Tibial nerve (tissue), 4 donors: ENCODE results near the gene ZNF835. TPM values are rescaled to one million over a fixed set of nuclear protein-coding genes. Genes with fewer than 3 reads are reported as not detected.
"Not testable (repeated sequence)": the region's sequence is repeated elsewhere in the genome, so short reads cannot be mapped to it uniquely, and the experiment has no call there.

ENCODE experiments used
- DNase-seq, 2 donors: peaks; one replicate each; pipeline ENCODE4 v3.0.0-alpha.2; 2019; ENCODE audit warnings: low spot score in 2 of 2
- H3K27ac ChIP-seq, 4 donors: fragments of 200-600 bp; sonication (generic) in 3 of 4; one replicate each; pipeline ENCODE4 v1.5.1; 2017 to 2019; ENCODE audit warnings: mild to moderate bottlenecking in 1 of 4
- H3K27me3 ChIP-seq, 2 donors: fragments of 200-600 bp; sonication (generic) in 1 of 2; one replicate each; pipeline versions ENCODE4 v1.5.1 to v1.6.0; 2017 to 2019
- H3K36me3 ChIP-seq, 3 donors: fragments of 200-600 bp; sonication (generic); one replicate each; pipeline ENCODE4 v1.5.1; 2018 to 2019
- H3K4me1 ChIP-seq, 4 donors: fragments of 200-600 bp; sonication (generic) in 3 of 4; one replicate each; pipeline ENCODE4 v1.5.1; 2017 to 2019
- H3K4me3 ChIP-seq, 4 donors: fragments of 200-600 bp; sonication (generic) in 3 of 4; one replicate each; pipeline ENCODE4 v1.5.1; 2017 to 2019; ENCODE audit warnings: mild to moderate bottlenecking in 1 of 4, moderate library complexity in 1 of 4
- H3K9me3 ChIP-seq, 4 donors: fragments of 200-600 bp; sonication (generic) in 3 of 4; one replicate each; pipeline ENCODE4 v1.5.1; 2017 to 2019
- EP300 ChIP-seq, 2 donors: sonication (generic); formaldehyde crosslinking; IDR thresholded peaks; one replicate each; pipeline ENCODE4 v1.6.1; 2017; ENCODE audit warnings: antibody characterized with exemption in 2 of 2, mild to moderate bottlenecking in 1 of 2
- POLR2A ChIP-seq, 2 donors: fragments of 450-650 bp; IDR thresholded peaks; one replicate each; pipeline ENCODE4 v1.6.1; 2017; ENCODE audit warnings: antibody characterized with exemption in 2 of 2, mild to moderate bottlenecking in 2 of 2, moderate library complexity in 2 of 2
- WGBS, 2 donors: methylation state at CpG; one replicate each; pipeline ENCODE4 v1.1.5; 2018; 5-methylcytosine and 5-hydroxymethylcytosine counted together
- total RNA-seq, 4 donors: library from RNA; depleted of rRNA; stranded (reverse); fragments of >200 nt; gene quantifications; one replicate each; pipeline ENCODE4 v1.1.0, GENCODE V29; 2016
- TF ChIP-seq, protein P1 (sequence below), 5 experiments: fragments of 200-600 bp in 3 of 5; fragments of 450-650 bp in 2 of 5; sonication (generic) in 3 of 5; IDR thresholded peaks; one replicate each; pipeline ENCODE4 v1.5.1; 2016 to 2019; ENCODE audit warnings: antibody characterized with exemption in 5 of 5, mild to moderate bottlenecking in 3 of 5, moderate library complexity in 2 of 5

The ZNF835 gene
- total RNA-seq, 4 donors from 2014 or later, result 9.6 to 14.7 (median 11.7) TPM

DNA sequence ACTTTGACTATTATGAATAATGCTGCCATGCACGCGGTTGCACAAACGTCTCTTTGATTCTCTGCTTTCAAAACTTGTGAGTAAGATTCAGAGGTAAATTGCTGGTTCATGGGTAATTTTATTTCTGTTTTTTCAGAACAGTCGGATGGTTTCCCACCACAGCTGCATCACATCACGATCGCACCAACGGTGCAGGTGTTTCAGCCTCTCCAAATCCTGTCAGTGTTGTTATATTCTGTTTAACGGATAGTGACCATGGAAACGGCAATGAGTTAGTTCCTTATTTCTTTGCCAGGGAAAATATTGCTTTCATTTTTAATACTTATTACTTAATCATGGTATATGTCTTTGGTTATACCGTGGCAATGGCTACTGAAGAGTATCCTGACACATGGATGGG lies 19.1 kb upstream of the ZNF835 start:
- 73 to 79% methylated on average over 10 of the region's 10 CpGs for WGBS, 2 donors
- peaks cover 0 to 11% (median 0%) of the 10 kb centered on the region in 4 donors for H3K9me3 ChIP-seq
- no peak overlapping the region for H3K27ac ChIP-seq
- no peaks in the 10 kb centered on the region for H3K27me3 ChIP-seq
- DNase-seq, result no peak
- peaks cover 0 to 7% (median 0%) of the 10 kb centered on the region in 3 donors for H3K36me3 ChIP-seq
- no peak for TF ChIP-seq EP300 (IDR thresholded peaks at IDR 0.05)
- TF ChIP-seq, protein P1, sequence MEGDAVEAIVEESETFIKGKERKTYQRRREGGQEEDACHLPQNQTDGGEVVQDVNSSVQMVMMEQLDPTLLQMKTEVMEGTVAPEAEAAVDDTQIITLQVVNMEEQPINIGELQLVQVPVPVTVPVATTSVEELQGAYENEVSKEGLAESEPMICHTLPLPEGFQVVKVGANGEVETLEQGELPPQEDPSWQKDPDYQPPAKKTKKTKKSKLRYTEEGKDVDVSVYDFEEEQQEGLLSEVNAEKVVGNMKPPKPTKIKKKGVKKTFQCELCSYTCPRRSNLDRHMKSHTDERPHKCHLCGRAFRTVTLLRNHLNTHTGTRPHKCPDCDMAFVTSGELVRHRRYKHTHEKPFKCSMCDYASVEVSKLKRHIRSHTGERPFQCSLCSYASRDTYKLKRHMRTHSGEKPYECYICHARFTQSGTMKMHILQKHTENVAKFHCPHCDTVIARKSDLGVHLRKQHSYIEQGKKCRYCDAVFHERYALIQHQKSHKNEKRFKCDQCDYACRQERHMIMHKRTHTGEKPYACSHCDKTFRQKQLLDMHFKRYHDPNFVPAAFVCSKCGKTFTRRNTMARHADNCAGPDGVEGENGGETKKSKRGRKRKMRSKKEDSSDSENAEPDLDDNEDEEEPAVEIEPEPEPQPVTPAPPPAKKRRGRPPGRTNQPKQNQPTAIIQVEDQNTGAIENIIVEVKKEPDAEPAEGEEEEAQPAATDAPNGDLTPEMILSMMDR (IDR thresholded peaks at IDR 0.05), result no peak
- TF ChIP-seq POLR2A (IDR thresholded peaks at IDR 0.05), result no peak
- no peak overlapping the region for H3K4me3 ChIP-seq
- H3K4me1 ChIP-seq, result no peaks in the 10 kb centered on the region

DNA sequence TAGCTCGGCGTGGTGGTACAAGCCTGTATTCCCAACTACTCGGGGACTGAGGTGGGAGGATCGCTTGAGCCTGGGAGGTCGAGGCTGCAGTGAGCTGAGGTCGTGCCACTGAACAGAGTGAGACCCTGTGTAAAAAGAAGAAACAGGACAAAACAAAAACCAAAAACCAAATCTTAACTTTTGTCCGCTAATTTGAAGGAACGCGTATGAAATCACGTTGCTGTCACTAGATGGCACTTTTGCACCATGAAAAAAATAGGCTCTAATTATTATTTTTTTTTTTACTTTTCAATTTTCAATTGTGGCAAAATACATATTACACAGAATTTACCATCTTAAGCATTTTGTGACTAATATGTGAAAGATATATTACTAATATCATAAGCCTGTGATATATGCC lies 17.6 kb upstream of the ZNF835 start:
- Histone ChIP-seq H3K27me3 (no peaks in the 10 kb centered on the region), H3K36me3 (peaks cover 0 to 10% (median 0%) of the 10 kb centered on the region in 3 donors), H3K4me3 (no peak overlapping the region), H3K4me1 (no peaks in the 10 kb centered on the region), H3K9me3 (peaks cover 0 to 11% (median 0%) of the 10 kb centered on the region in 4 donors), H3K27ac (no peak overlapping the region)
- DNase-seq, result no peak
- 66 to 73% methylated on average over 10 of the region's 10 CpGs for WGBS, 2 donors
- TF ChIP-seq, protein P1 (IDR thresholded peaks at IDR 0.05), result no peak
- no peak for TF ChIP-seq POLR2A (IDR thresholded peaks at IDR 0.05)
- no peak for TF ChIP-seq EP300 (IDR thresholded peaks at IDR 0.05)

DNA sequence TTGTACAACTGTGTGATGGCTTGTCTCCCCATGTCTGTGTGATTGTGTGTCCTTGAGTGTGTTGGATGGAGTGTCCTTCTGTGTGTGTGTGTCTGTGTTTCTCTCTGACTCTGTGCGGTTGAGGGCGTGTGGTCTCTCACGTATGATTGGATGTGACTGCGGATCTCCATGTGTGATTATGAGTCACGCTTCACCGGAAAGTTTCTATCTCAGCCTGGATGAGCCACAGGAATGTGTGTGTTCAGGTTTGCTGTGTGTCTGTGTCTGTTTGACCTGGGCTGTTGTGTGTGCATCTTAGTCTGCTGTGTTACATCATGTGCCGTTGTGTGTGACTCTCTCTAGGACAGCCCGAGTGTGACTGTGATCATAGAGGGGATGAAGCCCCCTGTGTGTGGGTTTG lies 15.5 kb upstream of the ZNF835 start:
- no peak for TF ChIP-seq EP300 (IDR thresholded peaks at IDR 0.05)

DNA sequence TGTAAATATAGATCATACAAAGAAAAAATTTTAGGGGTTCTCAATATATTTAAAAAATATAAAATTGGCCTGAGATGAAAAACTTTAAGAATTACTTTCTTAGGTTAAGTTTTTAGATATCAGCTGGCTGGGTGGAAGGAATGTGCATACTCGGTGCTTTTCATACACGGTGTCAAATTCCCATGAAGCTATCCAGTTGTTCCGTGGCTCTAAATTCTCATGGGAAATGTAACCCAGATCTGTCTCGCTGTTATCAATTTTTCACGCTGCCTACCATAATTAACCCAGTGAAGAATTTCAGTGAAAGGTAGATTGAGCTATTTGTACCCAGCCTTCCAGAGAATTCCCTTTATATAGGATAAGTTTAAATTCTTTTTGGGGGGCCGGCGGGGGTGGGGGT lies 11.6 kb upstream of the ZNF835 start:
- H3K27ac ChIP-seq, result no peak overlapping the region
- no peaks in the 10 kb centered on the region for H3K4me1 ChIP-seq
- H3K36me3 ChIP-seq, result peaks cover 0 to 10% (median 0%) of the 10 kb centered on the region in 3 donors
- DNase-seq, result no peak
- no peak overlapping the region for H3K4me3 ChIP-seq
- H3K9me3 ChIP-seq, result peaks cover 0 to 5% (median 0%) of the 10 kb centered on the region in 4 donors
- H3K27me3 ChIP-seq, result no peaks in the 10 kb centered on the region
- WGBS, 2 donors, result 54 to 55% methylated on average over 7 of the region's 7 CpGs
- TF ChIP-seq EP300 (IDR thresholded peaks at IDR 0.05), result no peak
- TF ChIP-seq, protein P1 (IDR thresholded peaks at IDR 0.05), result no peak
- TF ChIP-seq POLR2A (IDR thresholded peaks at IDR 0.05), result no peak

More for the DNA sequence above, 15.5 kb upstream of the ZNF835 start:
- Histone ChIP-seq H3K27ac (no peak overlapping the region), H3K9me3 (peaks cover 0 to 4% (median 0%) of the 10 kb centered on the region in 4 donors), H3K4me3 (no peak overlapping the region), H3K36me3 (peaks cover 0 to 10% (median 0%) of the 10 kb centered on the region in 3 donors), H3K27me3 (no peaks in the 10 kb centered on the region), H3K4me1 (no peaks in the 10 kb centered on the region)
- DNase-seq, result no peak
- WGBS, 2 donors, result 81 to 85% methylated on average over 8 of the region's 8 CpGs

DNA sequence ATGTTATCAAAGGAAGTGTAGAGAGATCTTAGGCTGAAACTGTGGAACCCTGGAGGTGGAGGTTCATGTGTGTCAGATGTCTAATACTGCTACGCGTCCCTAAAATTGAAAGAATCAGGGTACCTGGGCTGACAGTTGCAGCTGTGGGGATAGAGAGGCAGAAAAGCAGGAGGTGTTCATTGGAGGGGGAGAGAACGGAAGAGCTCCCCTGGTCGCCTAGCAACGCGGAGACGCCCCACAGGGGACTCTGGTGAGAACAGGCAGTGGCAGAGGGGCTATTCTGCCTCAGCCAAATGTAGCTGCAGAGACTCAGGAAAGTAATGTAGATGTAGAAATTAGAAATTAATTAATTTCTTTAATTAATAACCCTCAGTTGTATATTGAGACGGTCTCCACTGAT lies 10.1 kb upstream of the ZNF835 start:
- Histone ChIP-seq H3K27ac (no peak overlapping the region), H3K36me3 (peaks cover 0 to 10% (median 0%) of the 10 kb centered on the region in 3 donors), H3K27me3 (no peaks in the 10 kb centered on the region), H3K9me3 (peaks cover 0 to 10% (median 0%) of the 10 kb centered on the region in 4 donors), H3K4me1 (no peaks in the 10 kb centered on the region), H3K4me3 (no peak overlapping the region)
- TF ChIP-seq, protein P1 (IDR thresholded peaks at IDR 0.05), result no peak
- no peak for TF ChIP-seq EP300 (IDR thresholded peaks at IDR 0.05)
- no peak for TF ChIP-seq POLR2A (IDR thresholded peaks at IDR 0.05)
- no peak for DNase-seq
- WGBS, 2 donors, result 59 to 62% methylated on average over 8 of the region's 8 CpGs

DNA sequence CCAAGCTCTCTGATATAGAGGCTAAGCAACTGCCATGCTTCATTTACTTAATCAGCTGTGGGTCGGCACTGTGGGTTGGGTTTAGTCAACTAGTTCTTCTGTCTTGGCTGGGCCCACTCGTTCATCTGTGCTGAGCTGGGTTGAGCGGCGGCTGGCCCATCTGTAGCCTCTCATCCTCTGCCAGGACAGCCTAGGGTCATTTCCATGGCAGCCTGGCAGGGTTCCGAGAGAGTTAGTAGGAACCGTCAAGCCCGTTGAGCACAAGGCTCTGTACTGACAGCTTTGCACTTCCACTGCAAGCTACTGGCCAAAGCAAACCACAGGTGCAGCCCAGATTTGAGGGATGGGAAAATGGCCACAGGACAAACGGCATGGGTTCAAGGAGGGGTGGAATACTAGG lies 6.6 kb upstream of the ZNF835 start:
- no peaks in the 10 kb centered on the region for H3K4me1 ChIP-seq
- 79 to 81% methylated on average over 7 to 8 of the region's 8 CpGs for WGBS, 2 donors
- TF ChIP-seq EP300 (IDR thresholded peaks at IDR 0.05) (no peak), POLR2A (IDR thresholded peaks at IDR 0.05) (no peak)
- TF ChIP-seq, protein P1 (IDR thresholded peaks at IDR 0.05), result no peak

DNA sequence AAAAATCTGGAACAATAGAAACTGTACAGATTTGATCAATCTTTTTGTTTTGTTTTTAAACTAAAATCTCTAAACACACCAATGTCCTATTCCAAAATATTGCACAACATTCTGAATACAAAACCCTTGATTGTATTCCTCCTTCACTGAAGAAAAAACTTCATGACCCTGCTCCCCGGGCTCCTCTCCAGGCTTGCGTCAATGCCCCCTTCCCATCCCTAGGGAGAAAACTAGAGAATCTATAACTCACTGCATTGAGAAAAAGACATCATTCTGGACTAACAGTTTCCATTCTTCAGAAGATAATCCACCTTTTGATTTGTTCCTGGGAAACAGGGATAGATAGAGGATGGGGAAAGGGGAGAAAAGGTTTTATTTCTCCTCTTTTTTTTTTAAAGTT lies 1.1 kb upstream of the ZNF835 start:
- WGBS, 2 donors, result 53 to 55% methylated on average over 2 of the region's 2 CpGs
- DNase-seq, result peak; percentile 42 to 44
- H3K27ac ChIP-seq, H3K4me3 ChIP-seq, H3K27me3 ChIP-seq: not testable (repeated sequence)
- H3K4me1 ChIP-seq, result peaks cover 0 to 11% (median 2%) of the 10 kb centered on the region in 4 donors
- H3K9me3 ChIP-seq, result peaks cover 0 to 22% (median 0%) of the 10 kb centered on the region in 4 donors
- peaks cover 0 to 14% (median 0%) of the 10 kb centered on the region in 3 donors for H3K36me3 ChIP-seq

More for the DNA sequence above, 6.6 kb upstream of the ZNF835 start:
- H3K4me3 ChIP-seq, result no peak overlapping the region
- H3K9me3 ChIP-seq, result peaks cover 0 to 10% (median 0%) of the 10 kb centered on the region in 4 donors
- DNase-seq, result no peak
- no peak overlapping the region for H3K27ac ChIP-seq
- H3K27me3 ChIP-seq, result no peaks in the 10 kb centered on the region
- H3K36me3 ChIP-seq, result no peaks in the 10 kb centered on the region
